ENCODE measurements around the gene AFP. TPM values are rescaled to one million over a fixed set of nuclear protein-coding genes. Genes with fewer than 3 reads are reported as not detected.

The AFP gene
- total and polyA plus RNA-seq, 2 of the 13 experiments (the other 11 are each of a cell fraction or from before 2014, with no cell fraction given), result 9,434 to 13,105 TPM

DNA sequence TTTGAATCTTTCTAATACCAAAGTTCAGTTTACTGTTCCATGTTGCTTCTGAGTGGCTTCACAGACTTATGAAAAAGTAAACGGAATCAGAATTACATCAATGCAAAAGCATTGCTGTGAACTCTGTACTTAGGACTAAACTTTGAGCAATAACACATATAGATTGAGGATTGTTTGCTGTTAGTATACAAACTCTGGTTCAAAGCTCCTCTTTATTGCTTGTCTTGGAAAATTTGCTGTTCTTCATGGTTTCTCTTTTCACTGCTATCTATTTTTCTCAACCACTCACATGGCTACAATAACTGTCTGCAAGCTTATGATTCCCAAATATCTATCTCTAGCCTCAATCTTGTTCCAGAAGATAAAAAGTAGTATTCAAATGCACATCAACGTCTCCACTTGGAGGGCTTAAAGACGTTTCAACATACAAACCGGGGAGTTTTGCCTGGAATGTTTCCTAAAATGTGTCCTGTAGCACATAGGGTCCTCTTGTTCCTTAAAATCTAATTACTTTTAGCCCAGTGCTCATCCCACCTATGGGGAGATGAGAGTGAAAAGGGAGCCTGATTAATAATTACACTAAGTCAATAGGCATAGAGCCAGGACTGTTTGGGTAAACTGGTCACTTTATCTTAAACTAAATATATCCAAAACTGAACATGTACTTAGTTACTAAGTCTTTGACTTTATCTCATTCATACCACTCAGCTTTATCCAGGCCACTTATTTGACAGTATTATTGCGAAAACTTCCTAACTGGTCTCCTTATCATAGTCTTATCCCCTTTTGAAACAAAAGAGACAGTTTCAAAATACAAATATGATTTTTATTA, 3.6 kb upstream of the AFP start (continued):
- TF ChIP-seq, protein P1, sequence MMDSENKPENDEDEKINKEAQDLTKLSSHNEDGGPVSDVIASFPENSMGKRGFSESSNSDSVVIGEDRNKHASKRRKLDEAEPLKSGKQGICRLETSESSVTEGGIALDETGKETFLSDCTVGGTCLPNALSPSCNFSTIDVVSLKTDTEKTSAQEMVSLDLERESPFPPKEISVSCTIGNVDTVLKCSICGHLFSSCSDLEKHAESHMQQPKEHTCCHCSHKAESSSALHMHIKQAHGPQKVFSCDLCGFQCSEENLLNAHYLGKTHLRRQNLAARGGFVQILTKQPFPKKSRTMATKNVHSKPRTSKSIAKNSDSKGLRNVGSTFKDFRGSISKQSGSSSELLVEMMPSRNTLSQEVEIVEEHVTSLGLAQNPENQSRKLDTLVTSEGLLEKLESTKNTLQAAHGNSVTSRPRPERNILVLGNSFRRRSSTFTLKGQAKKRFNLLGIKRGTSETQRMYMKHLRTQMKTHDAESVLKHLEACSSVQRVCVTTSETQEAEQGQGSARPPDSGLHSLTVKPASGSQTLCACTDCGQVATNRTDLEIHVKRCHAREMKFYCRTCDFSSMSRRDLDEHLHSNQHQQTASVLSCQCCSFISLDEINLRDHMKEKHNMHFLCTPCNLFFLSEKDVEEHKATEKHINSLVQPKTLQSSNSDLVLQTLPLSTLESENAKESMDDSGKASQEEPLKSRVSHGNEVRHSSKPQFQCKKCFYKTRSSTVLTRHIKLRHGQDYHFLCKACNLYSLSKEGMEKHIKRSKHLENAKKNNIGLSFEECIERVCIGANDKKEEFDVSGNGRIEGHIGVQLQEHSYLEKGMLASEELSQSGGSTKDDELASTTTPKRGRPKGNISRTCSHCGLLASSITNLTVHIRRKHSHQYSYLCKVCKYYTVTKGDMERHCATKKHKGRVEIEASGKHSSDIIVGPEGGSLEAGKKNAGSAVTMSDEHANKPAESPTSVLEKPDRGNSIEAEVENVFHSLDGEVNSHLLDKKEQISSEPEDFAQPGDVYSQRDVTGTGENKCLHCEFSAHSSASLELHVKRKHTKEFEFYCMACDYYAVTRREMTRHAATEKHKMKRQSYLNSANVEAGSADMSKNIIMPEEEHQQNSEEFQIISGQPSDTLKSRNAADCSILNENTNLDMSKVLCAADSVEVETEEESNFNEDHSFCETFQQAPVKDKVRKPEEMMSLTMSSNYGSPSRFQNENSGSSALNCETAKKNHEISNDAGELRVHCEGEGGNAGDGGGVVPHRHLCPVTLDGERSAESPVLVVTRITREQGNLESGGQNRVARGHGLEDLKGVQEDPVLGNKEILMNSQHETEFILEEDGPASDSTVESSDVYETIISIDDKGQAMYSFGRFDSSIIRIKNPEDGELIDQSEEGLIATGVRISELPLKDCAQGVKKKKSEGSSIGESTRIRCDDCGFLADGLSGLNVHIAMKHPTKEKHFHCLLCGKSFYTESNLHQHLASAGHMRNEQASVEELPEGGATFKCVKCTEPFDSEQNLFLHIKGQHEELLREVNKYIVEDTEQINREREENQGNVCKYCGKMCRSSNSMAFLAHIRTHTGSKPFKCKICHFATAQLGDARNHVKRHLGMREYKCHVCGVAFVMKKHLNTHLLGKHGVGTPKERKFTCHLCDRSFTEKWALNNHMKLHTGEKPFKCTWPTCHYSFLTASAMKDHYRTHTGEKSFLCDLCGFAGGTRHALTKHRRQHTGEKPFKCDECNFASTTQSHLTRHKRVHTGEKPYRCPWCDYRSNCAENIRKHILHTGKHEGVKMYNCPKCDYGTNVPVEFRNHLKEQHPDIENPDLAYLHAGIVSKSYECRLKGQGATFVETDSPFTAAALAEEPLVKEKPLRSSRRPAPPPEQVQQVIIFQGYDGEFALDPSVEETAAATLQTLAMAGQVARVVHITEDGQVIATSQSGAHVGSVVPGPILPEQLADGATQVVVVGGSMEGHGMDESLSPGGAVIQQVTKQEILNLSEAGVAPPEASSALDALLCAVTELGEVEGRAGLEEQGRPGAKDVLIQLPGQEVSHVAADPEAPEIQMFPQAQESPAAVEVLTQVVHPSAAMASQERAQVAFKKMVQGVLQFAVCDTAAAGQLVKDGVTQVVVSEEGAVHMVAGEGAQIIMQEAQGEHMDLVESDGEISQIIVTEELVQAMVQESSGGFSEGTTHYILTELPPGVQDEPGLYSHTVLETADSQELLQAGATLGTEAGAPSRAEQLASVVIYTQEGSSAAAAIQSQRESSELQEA (CRISPR knock-in tag; IDR thresholded peaks at IDR 0.05; ENCODE audit: not compliant biosample characterization), result no peak
- TF ChIP-seq, protein P2, sequence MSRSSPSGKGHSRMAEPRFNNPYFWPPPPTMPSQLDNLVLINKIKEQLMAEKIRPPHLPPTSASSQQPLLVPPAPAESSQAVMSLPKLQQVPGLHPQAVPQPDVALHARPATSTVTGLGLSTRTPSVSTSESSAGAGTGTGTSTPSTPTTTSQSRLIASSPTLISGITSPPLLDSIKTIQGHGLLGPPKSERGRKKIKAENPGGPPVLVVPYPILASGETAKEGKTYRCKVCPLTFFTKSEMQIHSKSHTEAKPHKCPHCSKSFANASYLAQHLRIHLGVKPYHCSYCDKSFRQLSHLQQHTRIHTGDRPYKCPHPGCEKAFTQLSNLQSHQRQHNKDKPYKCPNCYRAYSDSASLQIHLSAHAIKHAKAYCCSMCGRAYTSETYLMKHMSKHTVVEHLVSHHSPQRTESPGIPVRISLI (CRISPR knock-in tag; IDR thresholded peaks at IDR 0.05; ENCODE audit: borderline replicate concordance), result peak; percentile 18; the same call in 1 of the 2 replicates
- TF ChIP-seq SIX4 (CRISPR knock-in tag; IDR thresholded peaks at IDR 0.05), result peak; percentile 74
- no peak for TF ChIP-seq ZNF616 (CRISPR knock-in tag; IDR thresholded peaks at IDR 0.05; ENCODE audit: low read depth)
- no peak for TF ChIP-seq ZNF598 (CRISPR knock-in tag; IDR thresholded peaks at IDR 0.05; ENCODE audit: borderline replicate concordance)
- TF ChIP-seq, protein P3, sequence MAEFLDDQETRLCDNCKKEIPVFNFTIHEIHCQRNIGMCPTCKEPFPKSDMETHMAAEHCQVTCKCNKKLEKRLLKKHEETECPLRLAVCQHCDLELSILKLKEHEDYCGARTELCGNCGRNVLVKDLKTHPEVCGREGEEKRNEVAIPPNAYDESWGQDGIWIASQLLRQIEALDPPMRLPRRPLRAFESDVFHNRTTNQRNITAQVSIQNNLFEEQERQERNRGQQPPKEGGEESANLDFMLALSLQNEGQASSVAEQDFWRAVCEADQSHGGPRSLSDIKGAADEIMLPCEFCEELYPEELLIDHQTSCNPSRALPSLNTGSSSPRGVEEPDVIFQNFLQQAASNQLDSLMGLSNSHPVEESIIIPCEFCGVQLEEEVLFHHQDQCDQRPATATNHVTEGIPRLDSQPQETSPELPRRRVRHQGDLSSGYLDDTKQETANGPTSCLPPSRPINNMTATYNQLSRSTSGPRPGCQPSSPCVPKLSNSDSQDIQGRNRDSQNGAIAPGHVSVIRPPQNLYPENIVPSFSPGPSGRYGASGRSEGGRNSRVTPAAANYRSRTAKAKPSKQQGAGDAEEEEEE (CRISPR knock-in tag; IDR thresholded peaks at IDR 0.05; ENCODE audit: borderline replicate concordance), result no peak
- no peak for TF ChIP-seq ATAD3A (CRISPR knock-in tag; IDR thresholded peaks at IDR 0.05)
- no peak for TF ChIP-seq ZNF136 (CRISPR knock-in tag; IDR thresholded peaks at IDR 0.05; ENCODE audit: low read depth)
- peak; percentile 84 for TF ChIP-seq HDAC2 (CRISPR knock-in tag; IDR thresholded peaks at IDR 0.05)
- TF ChIP-seq ZIK1 (CRISPR knock-in tag; IDR thresholded peaks at IDR 0.05; ENCODE audit: borderline replicate concordance, low read depth), result no peak
- TF ChIP-seq ZFP82 (CRISPR knock-in tag; IDR thresholded peaks at IDR 0.05; ENCODE audit: borderline replicate concordance), result no peak
- no peak for TF ChIP-seq NPAS2 (CRISPR knock-in tag; IDR thresholded peaks at IDR 0.05; ENCODE audit: borderline replicate concordance)
- TF ChIP-seq ZNF234 (CRISPR knock-in tag; conservative IDR thresholded peaks at IDR 0.05), result no peak
- TF ChIP-seq ZNF468 (CRISPR knock-in tag; IDR thresholded peaks at IDR 0.05), result no peak
- TF ChIP-seq, protein P4, sequence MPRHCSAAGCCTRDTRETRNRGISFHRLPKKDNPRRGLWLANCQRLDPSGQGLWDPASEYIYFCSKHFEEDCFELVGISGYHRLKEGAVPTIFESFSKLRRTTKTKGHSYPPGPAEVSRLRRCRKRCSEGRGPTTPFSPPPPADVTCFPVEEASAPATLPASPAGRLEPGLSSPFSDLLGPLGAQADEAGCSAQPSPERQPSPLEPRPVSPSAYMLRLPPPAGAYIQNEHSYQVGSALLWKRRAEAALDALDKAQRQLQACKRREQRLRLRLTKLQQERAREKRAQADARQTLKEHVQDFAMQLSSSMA (CRISPR knock-in tag; IDR thresholded peaks at IDR 0.05), result no peak
- TF ChIP-seq ZNF205 (CRISPR knock-in tag; IDR thresholded peaks at IDR 0.05), result peak; percentile 31; the same call in 1 of the 2 replicates
- no peak for TF ChIP-seq ZNF780A (CRISPR knock-in tag; IDR thresholded peaks at IDR 0.05)
